K562 (cell line): Measurements from ENCODE around the gene NDUFB10. TPM values are rescaled to one million over a fixed set of nuclear protein-coding genes. Genes with fewer than 3 reads are reported as not detected.
A peak's percentile ranks its signal among the peaks of the same experiment; 100 is the strongest.

ENCODE experiments used
- CBX1 ChIP-seq: sonication (generic); IDR thresholded peaks from 2 replicates; pipeline ENCODE4 v1.6.1; 2016; ENCODE audit warnings: antibody characterized with exemption, low read depth, mild to moderate bottlenecking
- CBX2 ChIP-seq: fragments of 200-600 bp; sonication (generic); IDR thresholded peaks from one replicate; pipeline ENCODE4 v1.6.1; 2012; ENCODE audit warnings: mild to moderate bottlenecking, low read length, inconsistent platforms; ENCODE audit not compliant: insufficient read depth, poor library complexity, severe bottlenecking
- CBX8 ChIP-seq: fragments of 200-600 bp; sonication (generic); IDR thresholded peaks from 2 replicates; pipeline ENCODE4 v1.6.1; 2012; ENCODE audit warnings: borderline replicate concordance, mixed run types, low read depth, mild to moderate bottlenecking, moderate library complexity, mixed read lengths, low read length, control low read depth, inconsistent platforms; ENCODE audit not compliant: poor library complexity, severe bottlenecking; ENCODE audit errors: extremely low read depth
- DDX20 ChIP-seq: fragments of 450-650 bp; IDR thresholded peaks from 2 replicates; pipeline ENCODE4 v1.6.1; 2016; ENCODE audit warnings: missing genetic modification characterization, low read depth, mild to moderate bottlenecking, missing compliant biosample characterization, moderate library complexity
- FOXO4 ChIP-seq: fragments of 450-650 bp; formaldehyde crosslinking; IDR thresholded peaks from 2 replicates; pipeline ENCODE4 v1.4.0; 2020; ENCODE audit warnings: mild to moderate bottlenecking, moderate library complexity
- KDM5B ChIP-seq: fragments of 200-600 bp; sonication (generic); IDR thresholded peaks from 2 replicates; pipeline ENCODE4 v1.6.1; 2012; ENCODE audit warnings: low read depth, mild to moderate bottlenecking, moderate library complexity, low read length, control low read depth, inconsistent platforms; ENCODE audit not compliant: insufficient replicate concordance
- KLF10 ChIP-seq: fragments of 250-450 bp; sonication (Bioruptor Pico); IDR thresholded peaks from 2 replicates; pipeline ENCODE4 v1.6.1; 2021; ENCODE audit warnings: matching md5 sums
- MCM3 ChIP-seq: fragments of 450-650 bp; IDR thresholded peaks from 2 replicates; pipeline ENCODE4 v1.6.1; 2016
- POLR3A ChIP-seq: IDR thresholded peaks from 2 replicates; pipeline ENCODE4 v1.6.1; 2011; ENCODE audit warnings: borderline replicate concordance, mild to moderate bottlenecking, moderate library complexity; ENCODE audit not compliant: insufficient read length, insufficient read depth; ENCODE audit errors: extremely low read depth
- RFX5 ChIP-seq: IDR thresholded peaks from 2 replicates; pipeline ENCODE4 v1.6.1; 2011; ENCODE audit warnings: low read depth, mild to moderate bottlenecking, improper control_type of control experiment, low read length
- ZNF146 ChIP-seq: IDR thresholded peaks from one replicate; pipeline ENCODE4 v1.6.1; 2018; ENCODE audit warnings: missing compliant biosample characterization; ENCODE audit not compliant: unreplicated experiment
- ZNF398 ChIP-seq: fragments of 250-450 bp; sonication (Bioruptor Pico); IDR thresholded peaks from 2 replicates; pipeline ENCODE4 v1.8.0; 2021; ENCODE audit warnings: moderate library complexity, mild to moderate bottlenecking, inconsistent platforms
- ZNF609 ChIP-seq: sonication (generic); formaldehyde crosslinking; IDR thresholded peaks from 2 replicates; pipeline ENCODE4 v1.8.1; 2023; ENCODE audit warnings: missing genetic modification reagents, mild to moderate bottlenecking, borderline replicate concordance
- ZZZ3 ChIP-seq: fragments of 450-650 bp; IDR thresholded peaks from 2 replicates; pipeline ENCODE4 v1.6.1; 2016; ENCODE audit warnings: antibody characterized with exemption, mild to moderate bottlenecking, moderate library complexity
- polyA plus RNA-seq, 8 experiments: library from polyadenylated mRNA; depleted of rRNA in 4 of 8; stranded (reverse) in 5 of 8; unstranded in 3 of 8; fragments of >200 nt; fragmentation: Nextera tagmentation in 2 of 8; fragmentation: Illumina TruSeq in 1 of 8; extraction: Ambion mirVana in 2 of 8; extraction: Trizol in 1 of 8; gene quantifications; 2 replicates each; pipeline versions ENCODE4 v1.2.1 to v1.2.3, GENCODE V29; 2011 to 2014; ENCODE audit warnings: inconsistent platforms in 1 of 8, missing spikeins in 1 of 8
- total RNA-seq, 7 experiments: library from RNA; depleted of rRNA in 6 of 7; stranded (reverse); fragments of >200 nt in 6 of 7; fragmentation: Illumina TruSeq in 2 of 7; extraction: Trizol in 2 of 7; gene quantifications; 2 replicates each; pipeline versions ENCODE4 v1.2.1 to v1.2.3, GENCODE V29; 2011 to 2021; ENCODE audit warnings: low replicate concordance in 1 of 7
- TF ChIP-seq, protein P1 (sequence below): fragments of 200-400 bp; formaldehyde crosslinking; IDR thresholded peaks from 2 replicates; pipeline ENCODE4 v1.6.1; 2017; ENCODE audit warnings: mild to moderate bottlenecking, low read depth, low read length, moderate library complexity

NDUFB10 gene
- total and polyA plus RNA-seq, 9 of the 15 experiments (the other 6 are each of a cell fraction or from before 2014, with no cell fraction given) = 69.3 to 527 (median 161) TPM

DNA sequence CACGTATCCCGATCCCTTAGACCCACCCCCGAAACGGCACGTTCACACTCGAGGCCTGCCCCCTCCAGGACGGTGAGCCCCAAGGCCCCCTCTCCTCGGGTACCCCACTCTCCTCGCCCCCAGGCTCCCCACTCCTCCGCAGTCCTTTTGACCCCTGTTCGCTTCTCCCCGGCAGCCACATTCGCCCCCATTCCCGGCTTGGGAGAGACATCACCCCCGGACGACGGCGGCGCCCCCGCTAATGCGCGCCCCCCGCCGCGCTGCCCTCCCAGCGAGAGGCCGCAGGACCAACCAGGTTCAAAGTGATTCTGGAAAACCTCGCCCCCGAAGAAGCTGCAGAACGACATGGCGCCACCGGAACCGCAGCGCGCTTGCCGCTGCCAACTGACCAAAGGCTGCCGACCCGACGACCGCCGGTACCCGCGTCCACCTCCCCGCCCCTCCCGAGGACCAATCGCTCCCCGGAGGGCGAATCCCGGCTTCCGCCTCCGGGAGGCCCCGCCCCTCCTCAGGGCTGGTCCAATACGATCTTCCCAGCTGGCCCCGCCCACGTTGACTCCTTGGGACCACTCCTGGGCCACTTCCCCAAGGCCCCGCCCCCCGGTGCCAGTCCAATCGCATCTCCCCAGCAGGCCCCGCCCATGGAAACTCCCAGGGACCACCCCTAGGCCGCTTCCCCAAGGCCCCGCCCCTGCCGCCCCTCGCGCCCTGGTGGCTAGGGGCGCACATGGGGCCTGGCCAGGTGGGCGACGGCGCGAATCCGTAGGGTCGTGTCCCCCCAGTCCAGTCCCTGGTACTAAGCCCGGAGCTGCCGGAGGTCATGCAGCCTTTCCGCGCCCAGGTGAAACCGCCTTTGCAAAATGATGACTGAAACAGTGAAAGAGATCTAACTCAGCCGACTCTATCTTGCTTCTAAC, 16.3 kb upstream of the NDUFB10 start, which contains the start of gene MSRB1 (continued):
- TF ChIP-seq ZNF398 = no peak
- peak; percentile 83 for TF ChIP-seq KDM5B
- TF ChIP-seq MCM3 = no peak
- no peak for TF ChIP-seq ZNF609 (CRISPR knock-in tag)
- TF ChIP-seq CBX1 = peak; percentile 70; the same call in 1 of the 2 replicates
- TF ChIP-seq, protein P1, sequence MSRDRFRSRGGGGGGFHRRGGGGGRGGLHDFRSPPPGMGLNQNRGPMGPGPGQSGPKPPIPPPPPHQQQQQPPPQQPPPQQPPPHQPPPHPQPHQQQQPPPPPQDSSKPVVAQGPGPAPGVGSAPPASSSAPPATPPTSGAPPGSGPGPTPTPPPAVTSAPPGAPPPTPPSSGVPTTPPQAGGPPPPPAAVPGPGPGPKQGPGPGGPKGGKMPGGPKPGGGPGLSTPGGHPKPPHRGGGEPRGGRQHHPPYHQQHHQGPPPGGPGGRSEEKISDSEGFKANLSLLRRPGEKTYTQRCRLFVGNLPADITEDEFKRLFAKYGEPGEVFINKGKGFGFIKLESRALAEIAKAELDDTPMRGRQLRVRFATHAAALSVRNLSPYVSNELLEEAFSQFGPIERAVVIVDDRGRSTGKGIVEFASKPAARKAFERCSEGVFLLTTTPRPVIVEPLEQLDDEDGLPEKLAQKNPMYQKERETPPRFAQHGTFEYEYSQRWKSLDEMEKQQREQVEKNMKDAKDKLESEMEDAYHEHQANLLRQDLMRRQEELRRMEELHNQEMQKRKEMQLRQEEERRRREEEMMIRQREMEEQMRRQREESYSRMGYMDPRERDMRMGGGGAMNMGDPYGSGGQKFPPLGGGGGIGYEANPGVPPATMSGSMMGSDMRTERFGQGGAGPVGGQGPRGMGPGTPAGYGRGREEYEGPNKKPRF = no peak
- TF ChIP-seq ZZZ3 = no peak
- TF ChIP-seq CBX8 = no peak
- no peak for TF ChIP-seq POLR3A
- TF ChIP-seq ZNF146 (CRISPR knock-in tag) = no peak
- no peak for TF ChIP-seq CBX2
- TF ChIP-seq KLF10 (CRISPR knock-in tag) = no peak
- no peak for TF ChIP-seq RFX5
- TF ChIP-seq DDX20 (tag) = no peak
- TF ChIP-seq FOXO4 (CRISPR knock-in tag) = no peak
